ENCODE results near the gene CRACDL.
"Not testable (repeated sequence)": the region's sequence is repeated elsewhere in the genome, so short reads cannot be mapped to it uniquely, and the experiment has no call there.

The CRACDL gene

GRCh38 chr2:98880266-98881152, 55.5 kb downstream of the CRACDL start:
- no peak for DNase-seq (ENCODE audit: low spot score)
- Histone ChIP-seq H3K4me3 (no peak overlapping the region), H3K27ac (no peak overlapping the region)
- no peak for TF ChIP-seq CTCF (IDR thresholded peaks at IDR 0.05)

- H3K4me3 ChIP-seq; H3K27ac ChIP-seq; DNase-seq (ENCODE audit: low spot score): not testable (repeated sequence)
Measured at GRCh38 chr2:98877658-98878057, 58.4 kb downstream of the CRACDL start.

GRCh38 chr2:98876741-98877140, 59.3 kb downstream of the CRACDL start:
- Histone ChIP-seq H3K4me3 (no peak overlapping the region), H3K27ac (no peak overlapping the region)
- DNase-seq (ENCODE audit: low spot score): no peak
- TF ChIP-seq CTCF (IDR thresholded peaks at IDR 0.05): no peak

GRCh38 chr2:98875746-98876145, 60.3 kb downstream of the CRACDL start:
- Histone ChIP-seq H3K4me3 (no peak overlapping the region), H3K27ac (no peak overlapping the region)
- no peak for TF ChIP-seq CTCF (IDR thresholded peaks at IDR 0.05)
- no peak for DNase-seq (ENCODE audit: low spot score)

- Histone ChIP-seq H3K4me3 (no peak overlapping the region), H3K27ac (no peak overlapping the region)
- DNase-seq (ENCODE audit: low spot score): no peak
Measured at GRCh38 chr2:98875081-98875728, 60.8 kb downstream of the CRACDL start.

GRCh38 chr2:98874186-98874689, 61.8 kb downstream of the CRACDL start:
- no peak for DNase-seq (ENCODE audit: low spot score)
- no peak for TF ChIP-seq CTCF (IDR thresholded peaks at IDR 0.05)
- H3K4me3 ChIP-seq: no peak overlapping the region
- H3K27ac ChIP-seq: no peak overlapping the region

More at GRCh38 chr2:98875081-98875728, 60.8 kb downstream of the CRACDL start:
- TF ChIP-seq CTCF (IDR thresholded peaks at IDR 0.05): no peak

- Histone ChIP-seq H3K27ac (no peak overlapping the region), H3K4me3 (no peak overlapping the region)
- DNase-seq (ENCODE audit: low spot score): no peak
- TF ChIP-seq CTCF (IDR thresholded peaks at IDR 0.05): no peak
Measured at GRCh38 chr2:98872526-98872925, 63.5 kb downstream of the CRACDL start.

Measured in coronary artery (tissue), 2 donors.